HG03175 (cell line): Measurements from ENCODE around the gene PTRHD1.
"Not testable (repeated sequence)": the region's sequence is repeated elsewhere in the genome, so short reads cannot be mapped to it uniquely, and the experiment has no call there.

Experiments
- ATAC-seq: cut with Tn5 transposase; IDR thresholded peaks from one replicate; pipeline ENCODE4 v1.9.1; 2021; ENCODE audit warnings: mild to moderate bottlenecking, moderate library complexity; ENCODE audit not compliant: unreplicated experiment

PTRHD1 gene

DNA sequence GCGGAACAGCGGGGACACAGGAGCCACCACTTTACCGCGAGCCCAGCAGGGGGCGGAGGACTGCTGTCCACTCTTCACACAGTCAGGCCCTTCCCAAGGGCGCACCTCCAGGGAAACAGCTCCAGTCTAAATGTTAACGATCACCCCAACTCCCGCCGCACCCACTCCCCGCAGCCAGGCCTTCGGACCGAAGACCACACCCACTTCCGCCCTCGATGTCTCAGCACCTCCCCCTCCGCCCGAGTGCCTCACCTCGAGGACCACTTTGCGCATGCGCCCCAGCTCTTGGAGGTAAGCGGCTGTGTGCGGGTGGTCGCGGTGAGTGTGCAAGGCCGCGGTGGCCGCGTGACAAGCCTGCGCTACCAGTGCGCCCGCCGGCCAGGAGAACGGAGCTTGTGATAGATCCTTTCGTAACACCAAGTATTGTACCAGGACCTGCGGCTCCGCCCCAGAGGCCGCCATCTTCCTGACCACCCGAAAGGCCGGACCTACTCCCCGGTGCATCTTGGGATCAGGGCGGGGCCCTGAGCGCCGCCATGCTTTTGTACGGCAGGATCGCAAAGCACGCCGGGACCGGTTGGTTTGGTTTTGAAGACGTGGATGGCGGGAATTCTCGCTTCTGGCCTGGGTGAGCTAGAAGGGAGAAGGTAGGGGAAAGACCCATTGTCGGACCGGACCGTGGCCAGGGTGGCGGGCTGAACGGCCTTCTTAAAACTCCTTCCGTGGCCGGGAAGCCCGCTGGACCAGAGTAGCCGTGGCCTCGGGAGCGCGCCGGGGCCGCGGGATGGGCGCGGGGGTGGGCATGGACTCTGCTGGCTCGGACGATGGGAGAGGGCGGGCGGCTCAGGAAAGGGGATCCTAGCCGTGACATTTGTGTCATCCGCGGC is at the start of gene PTRHD1, which contains the start of gene CENPO:
PTRHD1 (minus strand) TSS at position 518 of the 887 bp plus-strand sequence; CDS start at position 504, 14 bp downstream.
CENPO (plus strand) TSS at position 552 of the 887 bp plus-strand sequence. CDS start 495 bp downstream, outside the sequence.
- peak; percentile 93 for ATAC-seq

GRCh38 chr2:24842081-24843050 is 49.2 kb upstream of the PTRHD1 start:
- no peak for ATAC-seq

- no peak for ATAC-seq
These were observed 48.1 kb upstream of the PTRHD1 start for GRCh38 chr2:24840962-24841945.

DNA sequence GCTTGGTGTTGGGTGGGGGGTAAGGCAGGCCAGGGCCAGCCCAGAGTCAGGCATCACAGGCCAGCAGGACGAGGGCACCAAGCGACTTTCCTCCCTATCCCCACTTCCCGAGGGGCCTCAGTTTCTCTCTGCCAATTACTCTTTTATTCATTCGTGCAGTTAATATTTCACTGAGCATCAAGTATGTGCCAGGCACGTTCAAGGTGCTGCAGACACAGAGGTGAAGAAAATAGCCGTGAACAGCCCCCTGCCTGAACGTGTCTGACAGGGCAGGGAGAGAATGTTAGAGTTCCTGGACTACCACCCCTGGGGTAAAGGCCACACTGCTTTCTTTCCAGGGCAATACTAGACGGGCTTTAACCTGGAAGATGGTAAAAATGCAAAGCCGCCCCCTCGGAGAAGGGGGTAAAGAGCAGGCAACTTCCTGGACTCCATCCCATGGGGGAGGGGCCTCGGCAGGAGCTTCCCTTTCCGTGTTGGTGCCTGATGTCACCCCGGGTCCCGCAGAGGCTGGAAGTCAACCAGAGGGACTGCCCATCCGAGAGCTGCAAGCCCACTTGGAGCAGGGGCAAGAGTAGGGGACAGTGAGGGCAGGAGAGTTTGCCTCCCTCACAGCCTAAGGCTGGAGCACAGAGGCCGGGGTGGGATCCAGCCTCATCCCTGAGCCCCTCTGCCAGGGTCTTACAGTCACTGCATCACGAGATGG is 47.1 kb upstream of the PTRHD1 start:
- ATAC-seq = no peak

- ATAC-seq = no peak
These were observed 46.5 kb upstream of the PTRHD1 start for GRCh38 chr2:24839729-24840128.

- no peak for ATAC-seq
These were observed 45.4 kb upstream of the PTRHD1 start for GRCh38 chr2:24838541-24838940.

GRCh38 chr2:24837996-24838513 is 44.9 kb upstream of the PTRHD1 start:
- no peak for ATAC-seq

- ATAC-seq = no peak
These were observed 43.5 kb upstream of the PTRHD1 start for GRCh38 chr2:24836706-24837105.

GRCh38 chr2:24836206-24836605 is 43.0 kb upstream of the PTRHD1 start:
- ATAC-seq = no peak

DNA sequence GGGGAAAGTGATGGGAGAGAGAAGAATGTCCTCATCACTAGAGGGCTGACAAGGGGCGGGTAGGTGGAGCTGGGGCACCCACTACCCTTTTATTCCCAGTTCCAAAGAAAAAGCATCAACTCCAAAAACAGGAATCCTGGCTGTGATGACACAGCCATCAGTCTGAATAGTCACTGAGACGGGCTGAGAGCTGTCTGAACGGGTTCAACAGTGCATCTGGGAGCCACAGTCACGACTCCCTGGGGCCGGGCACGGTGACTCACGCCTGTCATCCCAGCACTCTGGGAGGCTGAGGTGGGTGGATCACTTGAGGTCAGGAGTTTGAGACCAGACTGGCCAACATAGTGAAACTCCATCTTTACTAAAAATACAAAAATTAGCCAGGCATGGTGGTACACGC is 42.2 kb upstream of the PTRHD1 start:
- ATAC-seq = not testable (repeated sequence)

- ATAC-seq = no peak
These were observed 41.7 kb upstream of the PTRHD1 start for GRCh38 chr2:24834733-24835395.

GRCh38 chr2:24833821-24834732 is 40.9 kb upstream of the PTRHD1 start:
- no peak for ATAC-seq

GRCh38 chr2:24832931-24833701 is 39.9 kb upstream of the PTRHD1 start:
- ATAC-seq = no peak

DNA sequence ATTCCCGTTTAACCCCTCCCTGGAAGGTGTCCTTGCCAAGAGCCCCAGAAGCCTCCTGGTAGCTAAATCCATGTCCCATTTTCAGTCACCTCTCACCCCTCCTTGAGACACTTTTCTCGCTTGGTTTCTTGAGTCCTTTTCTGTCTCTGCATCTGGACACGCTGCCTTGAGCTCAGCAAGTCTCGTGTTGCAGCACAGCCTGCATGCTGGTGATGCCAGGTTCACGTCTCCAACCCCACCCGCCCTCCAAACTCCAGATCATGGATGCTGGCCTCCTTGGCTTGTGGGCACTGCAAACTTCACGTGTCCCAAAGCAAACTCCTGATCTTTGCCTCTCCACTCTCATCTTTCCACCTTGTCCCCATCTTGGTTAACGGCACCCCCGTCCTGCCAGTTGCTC is 39.3 kb upstream of the PTRHD1 start:
- no peak for ATAC-seq

- ATAC-seq = no peak
These were observed 38.9 kb upstream of the PTRHD1 start for GRCh38 chr2:24832073-24832461.

GRCh38 chr2:24831221-24832072 is 38.3 kb upstream of the PTRHD1 start:
- ATAC-seq = no peak
